GM21576 (cell line): ENCODE data around the gene LRRC47.
"Not testable (repeated sequence)": the region's sequence is repeated elsewhere in the genome, so short reads cannot be mapped to it uniquely, and the experiment has no call there.

Experiments used
- ATAC-seq: cut with Tn5 transposase; IDR thresholded peaks from one replicate; pipeline ENCODE4 v1.9.1; 2021; ENCODE audit warnings: mild to moderate bottlenecking, moderate library complexity; ENCODE audit not compliant: unreplicated experiment

LRRC47 gene

DNA sequence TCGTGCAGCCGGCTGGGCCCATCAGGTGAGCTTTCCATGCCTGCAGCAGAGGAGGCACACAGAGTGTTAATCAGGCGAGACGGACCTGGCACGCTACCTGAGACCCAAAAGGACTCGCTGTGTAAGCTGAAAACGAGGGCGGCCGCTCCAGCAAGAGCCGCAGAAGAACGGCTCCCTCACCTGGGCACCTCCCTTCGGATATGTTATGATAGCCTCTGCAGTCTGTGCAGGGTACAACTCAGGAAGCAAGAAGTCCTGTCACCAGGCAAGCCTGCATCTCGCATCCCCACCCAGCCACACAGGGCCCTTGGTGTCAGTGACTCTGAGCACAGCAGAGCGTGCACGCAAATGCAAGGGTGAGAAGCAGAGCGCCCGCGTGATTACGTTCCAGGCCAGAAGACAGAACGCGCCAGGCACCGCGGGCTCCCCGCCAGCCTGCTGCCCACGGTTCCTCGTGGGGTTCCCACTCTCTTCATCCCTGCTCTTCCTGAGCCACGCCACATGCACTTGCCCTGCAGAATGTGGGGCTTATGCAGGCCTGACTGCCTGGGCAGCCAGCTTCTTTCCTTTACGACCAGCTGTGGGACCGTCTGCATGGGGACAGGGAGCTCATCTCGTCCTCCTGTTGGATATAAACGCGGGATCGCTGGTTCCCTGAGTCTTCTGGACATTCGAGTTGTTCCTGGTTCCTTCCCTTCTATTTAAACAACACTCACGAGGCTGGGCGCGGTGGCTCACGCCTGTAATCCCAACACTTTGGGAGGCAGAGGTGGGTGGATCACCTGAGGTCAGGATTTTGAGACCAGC lies 20.2 kb upstream of the LRRC47 start:
- no peak for ATAC-seq

- no peak for ATAC-seq
Measured at GRCh38 chr1:3814771-3815561, 18.7 kb upstream of the LRRC47 start.

DNA sequence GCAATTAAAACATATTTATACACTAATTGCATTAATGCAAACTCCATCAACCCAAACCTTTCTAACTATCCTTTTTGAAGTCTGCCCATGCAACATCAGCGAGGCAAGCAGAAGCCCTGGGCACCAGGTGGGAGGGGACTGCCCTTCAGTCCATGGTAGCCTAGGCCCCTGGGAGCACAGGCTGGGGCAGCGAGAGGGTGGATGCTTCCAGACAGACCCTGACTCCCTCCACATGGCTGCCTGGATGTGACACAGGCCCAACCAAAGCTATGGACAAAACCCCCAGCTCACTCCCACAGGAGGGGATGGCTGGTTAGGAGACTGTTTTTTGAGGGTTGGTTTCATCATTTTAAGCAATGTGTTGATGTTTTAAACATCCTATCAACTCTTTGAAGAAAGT lies 17.8 kb upstream of the LRRC47 start:
- no peak for ATAC-seq

- no peak for ATAC-seq
Measured at GRCh38 chr1:3811595-3811911, 15.3 kb upstream of the LRRC47 start.

GRCh38 chr1:3810149-3810761 lies 14.0 kb upstream of the LRRC47 start:
- not testable (repeated sequence) for ATAC-seq

- ATAC-seq = no peak
Measured at GRCh38 chr1:3809680-3810079, 13.4 kb upstream of the LRRC47 start.

DNA sequence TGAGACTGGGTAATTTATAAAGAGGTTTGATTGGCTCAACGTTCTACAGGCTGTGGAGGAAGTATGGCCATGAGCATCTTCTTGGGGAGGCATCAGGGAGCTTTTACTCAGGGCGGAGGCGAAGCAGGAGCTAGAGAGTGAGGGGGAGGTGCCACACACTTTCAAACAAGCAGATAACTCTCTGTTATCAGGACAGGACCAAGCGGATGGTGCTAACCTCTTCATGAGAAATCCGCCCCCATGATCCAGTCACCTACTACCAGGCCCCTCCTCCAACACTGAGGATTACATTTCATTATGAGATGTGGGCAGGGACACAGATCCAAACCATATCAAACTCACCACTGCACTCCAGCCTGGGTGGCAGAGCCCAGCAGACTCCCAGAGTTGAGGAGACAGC lies 11.5 kb upstream of the LRRC47 start:
- ATAC-seq = no peak

DNA sequence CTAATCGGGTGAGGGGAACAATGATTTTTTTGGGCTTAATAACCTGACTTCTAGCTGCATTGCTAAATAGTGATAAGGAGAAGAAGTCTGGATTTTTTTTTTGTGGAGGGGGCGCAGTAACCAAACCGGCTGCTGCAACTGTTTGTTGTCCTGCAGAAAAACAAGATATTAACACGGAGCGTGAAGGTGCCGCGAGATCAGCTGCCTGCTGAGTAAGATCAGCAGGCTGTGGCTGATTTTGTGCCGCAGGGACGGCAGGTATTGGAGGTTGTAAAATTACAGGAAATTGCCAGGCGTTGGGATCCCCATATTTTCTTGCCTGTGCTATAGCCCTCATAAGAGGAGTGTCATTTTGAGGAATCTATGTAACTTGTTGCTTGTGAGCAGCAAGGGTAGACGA lies 8.7 kb upstream of the LRRC47 start:
- no peak for ATAC-seq

GRCh38 chr1:3804627-3804944 lies 8.3 kb upstream of the LRRC47 start:
- ATAC-seq = not testable (repeated sequence)

DNA sequence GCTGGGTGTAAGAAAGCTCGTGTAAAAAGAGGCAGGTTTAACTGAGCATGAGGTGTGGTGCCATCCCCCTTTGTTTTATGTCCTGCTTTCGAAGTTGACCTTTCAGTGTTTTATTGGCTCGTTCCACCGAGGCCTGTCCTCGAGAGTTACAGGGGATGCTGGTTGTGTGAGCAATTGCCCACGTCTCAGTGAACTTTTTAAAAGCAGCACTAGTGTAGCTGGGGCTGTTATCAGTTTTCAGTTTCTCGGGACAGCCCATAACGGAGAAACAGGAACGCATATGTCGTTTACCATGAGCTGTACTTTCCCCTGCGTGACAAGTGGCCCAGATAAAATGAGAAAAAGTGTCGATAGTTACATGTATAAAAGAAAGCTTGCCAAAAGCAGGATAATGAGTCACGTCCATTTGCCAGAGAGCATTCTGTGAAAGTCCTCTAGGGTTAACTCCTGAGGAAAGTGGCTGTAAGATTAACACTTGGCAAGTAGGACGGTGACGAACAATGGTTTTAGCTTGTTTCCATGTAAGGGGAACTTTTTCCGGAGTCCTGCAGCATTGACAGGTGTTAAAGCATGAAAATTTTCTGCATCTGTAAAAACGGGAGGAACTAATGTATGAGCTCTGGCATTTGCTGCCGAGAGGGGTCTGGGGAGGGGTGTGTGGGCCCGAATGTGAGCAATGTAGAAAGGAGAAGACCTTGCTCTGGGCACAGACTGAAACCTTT lies 7.8 kb upstream of the LRRC47 start:
- no peak for ATAC-seq

GRCh38 chr1:3800795-3801194 lies 4.5 kb upstream of the LRRC47 start:
- not testable (repeated sequence) for ATAC-seq

GRCh38 chr1:3799976-3800685 lies 3.8 kb upstream of the LRRC47 start:
- ATAC-seq = no peak

DNA sequence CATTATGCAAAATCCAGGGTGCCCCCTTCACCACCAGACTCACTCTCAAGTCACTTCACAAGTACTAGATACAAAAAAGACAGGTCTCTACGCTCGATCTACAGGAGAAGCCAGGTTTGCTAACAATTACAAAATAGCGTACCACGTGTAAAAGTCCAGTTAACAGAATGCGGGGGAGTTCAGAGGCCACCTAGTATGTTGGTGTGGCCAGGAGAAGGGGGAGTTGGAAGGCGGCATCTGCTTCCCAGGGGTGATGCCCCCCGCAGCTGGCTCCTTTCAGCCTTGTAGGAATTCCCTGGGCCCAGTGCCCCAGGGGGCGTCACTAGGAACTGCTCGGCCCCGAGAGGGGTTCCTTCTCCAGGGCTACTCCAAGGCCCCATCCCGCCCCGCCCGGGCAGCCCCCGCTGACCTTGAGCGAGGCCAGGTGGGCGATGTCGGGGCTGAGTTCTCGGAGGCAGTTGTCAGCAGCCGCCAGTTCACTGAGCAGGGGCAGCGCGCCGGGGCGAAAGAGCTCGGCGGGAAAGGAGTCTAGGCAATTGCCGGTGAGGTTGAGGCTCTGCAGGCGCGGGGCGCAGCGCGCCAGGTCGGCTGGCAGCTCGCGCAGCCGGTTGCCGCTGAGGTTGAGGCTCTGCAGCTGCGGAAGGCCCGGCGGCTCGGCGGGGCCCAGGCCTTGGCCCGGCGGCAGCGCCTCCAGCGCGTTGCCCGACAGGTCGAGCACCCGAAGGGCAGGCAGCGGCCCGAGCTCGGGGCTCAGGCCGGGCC lies 664 bp downstream of the LRRC47 start:
- ATAC-seq = no peak

DNA sequence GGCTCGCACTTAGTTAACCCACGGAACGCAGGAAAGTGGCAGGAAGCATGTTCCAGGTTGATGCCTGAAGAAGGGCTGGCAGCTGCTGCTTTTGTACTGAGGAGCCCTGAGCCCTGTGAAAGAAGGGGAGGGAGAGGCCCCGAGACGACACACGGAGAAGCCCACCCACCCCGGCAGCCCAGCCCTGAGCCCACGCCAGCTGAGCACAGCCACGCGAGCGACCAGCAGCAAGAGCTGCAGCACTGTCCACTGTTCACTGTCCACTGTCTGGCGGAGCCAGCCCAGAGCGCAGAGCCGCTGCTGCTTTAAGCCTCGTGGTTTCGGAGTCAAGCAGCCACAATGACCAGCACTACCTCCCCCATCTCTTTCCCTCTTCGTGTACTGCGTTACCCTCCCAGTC lies 5.3 kb downstream of the LRRC47 start:
- ATAC-seq = no peak

GRCh38 chr1:3790500-3790923 lies 5.8 kb downstream of the LRRC47 start:
- no peak for ATAC-seq

- ATAC-seq = no peak
Measured at GRCh38 chr1:3789421-3790300, 6.6 kb downstream of the LRRC47 start.

- no peak for ATAC-seq
Measured at GRCh38 chr1:3788756-3789420, 7.4 kb downstream of the LRRC47 start.

- no peak for ATAC-seq
Measured at GRCh38 chr1:3787745-3788605, 8.3 kb downstream of the LRRC47 start.
